Hair follicular keratinocyte (primary cell): ENCODE results near the gene TMSB4X. TPM values are rescaled to one million over a fixed set of nuclear protein-coding genes. Genes with fewer than 3 reads are reported as not detected.

Experiments
- total RNA-seq: library from RNA; depleted of rRNA; stranded (reverse); fragments of >200 nt; gene quantifications from 2 replicates; pipeline ENCODE4 v1.2.3, GENCODE V29; 2015

The TMSB4X gene
- 1,472 and 2,608 TPM in 2 replicates for total RNA-seq

GRCh38 chrX:12974796-12975669 is at the start of gene TMSB4X:
TSS of gene TMSB4X (plus strand) at chrX:12975110.

Other genes with a start within 250 kb of the TMSB4X start
- 38.0 and 42.1 TPM in 2 replicates for gene PRPS2, start 183.7 kb upstream of the TMSB4X start, total RNA-seq
- not detected in 2 replicates for gene TLR7, start 108.0 kb upstream of the TMSB4X start, total RNA-seq
- not detected in 2 replicates for gene TLR8, start 68.5 kb upstream of the TMSB4X start, total RNA-seq
- gene FAM9C, start 69.5 kb downstream of the TMSB4X start, total RNA-seq, result not detected in 2 replicates